NB4 (cell line): Measurements from ENCODE around the gene CAMK2A.

Source experiments
- CTCF ChIP-seq: IDR thresholded peaks from one replicate; pipeline ENCODE4 v1.5.1; 2012; ENCODE audit warnings: low read depth, low read length
- POLR2A ChIP-seq: IDR thresholded peaks from 2 replicates; pipeline ENCODE4 v1.6.1; 2011; ENCODE audit warnings: mild to moderate bottlenecking; ENCODE audit not compliant: insufficient read length; ENCODE audit errors: extremely low read depth

- TF ChIP-seq CTCF (no peak), POLR2A (no peak)
These were observed 50.9 kb downstream of the CAMK2A start for GRCh38 chr5:150238646-150239045.
